HFFc6 (cell line): Measurements from ENCODE around the gene TMEM87B. TPM values are rescaled to one million over a fixed set of nuclear protein-coding genes. Genes with fewer than 3 reads are reported as not detected.

Experiments
- DNase-seq: peaks from one replicate; pipeline ENCODE4 v3.0.0-alpha.2; 2018
- H3K27ac Mint-ChIP-seq: 2 replicates; pipeline ENCODE4 v1.8.0; 2020; ENCODE audit warnings: mild to moderate bottlenecking, mixed read lengths
- H3K27me3 Mint-ChIP-seq: 2 replicates; pipeline ENCODE4 v1.8.0; 2021; ENCODE audit warnings: mild to moderate bottlenecking, moderate library complexity, mixed read lengths; ENCODE audit not compliant: insufficient read depth
- H3K36me3 Mint-ChIP-seq: 2 replicates; pipeline ENCODE4 v1.8.0; 2021; ENCODE audit warnings: low read depth, mixed read lengths
- H3K4me1 Mint-ChIP-seq: 2 replicates; pipeline ENCODE4 v1.8.0; 2020; ENCODE audit warnings: low read depth, mixed read lengths
- H3K4me3 Mint-ChIP-seq: 2 replicates; pipeline ENCODE4 v1.8.0; 2020; ENCODE audit warnings: mild to moderate bottlenecking, moderate library complexity, mixed read lengths
- H3K9me3 Mint-ChIP-seq: 2 replicates; pipeline ENCODE4 v1.8.0; 2020; ENCODE audit warnings: mild to moderate bottlenecking, mixed read lengths
- CTCF ChIP-seq: fragments of 200-600 bp; sonication (generic); IDR thresholded peaks from 2 replicates; pipeline ENCODE4 v1.5.0; 2021; ENCODE audit warnings: antibody characterized with exemption, mild to moderate bottlenecking
- long read RNA-seq: library from polyadenylated mRNA; unstranded; transcript quantifications from one replicate; pipeline ENCODE4 v2.0.0, GENCODE V29; 2019
- total RNA-seq, 6 experiments: library from RNA; stranded (reverse); fragmentation: NEBNext Ultra II Directional; extraction: Animal tissue kit (Norgen Biotek cat#: 25700); gene quantifications; 2 replicates in 1 of 6; 3 replicates in 5 of 6; pipeline ENCODE4 v1.2.3, GENCODE V29; 2021

Gene TMEM87B
- total RNA-seq: 10 to 100 TPM; 37.9 to 51.6 (median 39.7) TPM
- long read RNA-seq, full-length matches to known transcripts: 21 of 38 reads
- long read RNA-seq, partial matches to known transcripts: 3 of 38 reads
- long read RNA-seq, other reads (novel, unspliced or antisense): 14 of 38 reads

- peak within 1 kb of the TSS; percentile 96 for H3K27ac Mint-ChIP-seq
- TF ChIP-seq CTCF: no peak
- DNase-seq: peak; percentile 96
- no peaks in the 10 kb centered on the region for H3K9me3 Mint-ChIP-seq
- H3K36me3 Mint-ChIP-seq: peaks cover 25% of the 10 kb centered on the region
- H3K4me3 Mint-ChIP-seq: peak within 1 kb of the TSS; percentile 96
- peaks cover 42% of the 10 kb centered on the region for H3K4me1 Mint-ChIP-seq
- H3K27me3 Mint-ChIP-seq: peaks cover 2% of the 10 kb centered on the region; the same call in 1 of the 2 replicates
Measured at GRCh38 chr2:112054847-112055729, at the start of gene TMEM87B. TSS of gene TMEM87B (plus strand) at chr2:112055269. CDS start at chr2:112055592, 323 bp downstream.

- Mint-ChIP-seq H3K9me3 (no peaks in the 10 kb centered on the region), H3K4me3 (no peak overlapping the region), H3K4me1 (no peaks in the 10 kb centered on the region), H3K27ac (no peak overlapping the region), H3K36me3 (no peaks in the 10 kb centered on the region), H3K27me3 (peaks cover 23% of the 10 kb centered on the region)
- no peak for TF ChIP-seq CTCF
- no peak for DNase-seq
Measured at GRCh38 chr2:112005406-112006075, 49.5 kb upstream of the TMEM87B start.

- DNase-seq: peak; percentile 57
- Mint-ChIP-seq H3K27me3 (peaks cover 20% of the 10 kb centered on the region), H3K27ac (no peak overlapping the region), H3K4me1 (no peaks in the 10 kb centered on the region), H3K9me3 (no peaks in the 10 kb centered on the region), H3K36me3 (no peaks in the 10 kb centered on the region), H3K4me3 (no peak overlapping the region)
- TF ChIP-seq CTCF: no peak
Measured at GRCh38 chr2:112006076-112006410, 49.0 kb upstream of the TMEM87B start.

GRCh38 chr2:112007493-112007892 is 47.6 kb upstream of the TMEM87B start:
- Mint-ChIP-seq H3K27ac (no peak overlapping the region), H3K36me3 (no peaks in the 10 kb centered on the region), H3K9me3 (no peaks in the 10 kb centered on the region), H3K27me3 (peaks cover 31% of the 10 kb centered on the region), H3K4me3 (no peak overlapping the region), H3K4me1 (no peaks in the 10 kb centered on the region)
- TF ChIP-seq CTCF: no peak
- DNase-seq: no peak

- Mint-ChIP-seq H3K27me3 (peaks cover 30% of the 10 kb centered on the region), H3K4me3 (no peak overlapping the region), H3K9me3 (no peaks in the 10 kb centered on the region), H3K4me1 (no peaks in the 10 kb centered on the region), H3K36me3 (no peaks in the 10 kb centered on the region), H3K27ac (no peak overlapping the region)
- DNase-seq: no peak
- no peak for TF ChIP-seq CTCF
Measured at GRCh38 chr2:112008910-112009485, 46.1 kb upstream of the TMEM87B start.
